SK-N-SH treated with all-trans-retinoic acid at 6 μM for 48 hours (cell line): Measurements from ENCODE around the gene LAMA2.

Experiments
- ATAC-seq: fragments of 200-7000 bp; cut with Tn5 transposase; 3 replicates; pipeline ENCODE4 v1.9.1; 2020; ENCODE audit warnings: mild to moderate bottlenecking, moderate library complexity
- ARNTL ChIP-seq: fragments of 450-650 bp; formaldehyde crosslinking; IDR thresholded peaks from 2 replicates; pipeline ENCODE4 v1.5.0; 2020; ENCODE audit warnings: low read depth, mild to moderate bottlenecking, moderate library complexity, borderline replicate concordance
- BACH2 ChIP-seq: fragments of 250-450 bp; sonication (Bioruptor Pico); IDR thresholded peaks from 2 replicates; pipeline ENCODE4 v1.9.0; 2021; ENCODE audit warnings: mild to moderate bottlenecking, borderline replicate concordance
- ESRRG ChIP-seq: fragments of 250-450 bp; sonication (Bioruptor Pico); IDR thresholded peaks from 2 replicates; pipeline ENCODE4 v1.6.1; 2021; ENCODE audit warnings: mild to moderate bottlenecking
- GLIS3 ChIP-seq: fragments of 250-450 bp; sonication (Bioruptor Pico); IDR thresholded peaks from 2 replicates; pipeline ENCODE4 v1.5.0; 2020; ENCODE audit warnings: mild to moderate bottlenecking, moderate library complexity
- ISL1 ChIP-seq: fragments of 250-450 bp; sonication (Bioruptor Pico); IDR thresholded peaks from 2 replicates; pipeline ENCODE4 v2.1.2; 2022; ENCODE audit warnings: mild to moderate bottlenecking, moderate library complexity
- OSR1 ChIP-seq: fragments of 250-450 bp; sonication (Bioruptor Pico); IDR thresholded peaks from 2 replicates; pipeline ENCODE4 v1.8.0; 2022; ENCODE audit warnings: moderate library complexity, mild to moderate bottlenecking, inconsistent platforms
- POU6F1 ChIP-seq: fragments of 250-450 bp; sonication (Bioruptor Pico); IDR thresholded peaks from 2 replicates; pipeline ENCODE4 v1.8.0; 2021; ENCODE audit warnings: low read depth, mild to moderate bottlenecking, moderate library complexity, borderline replicate concordance
- PPARA ChIP-seq: fragments of 250-450 bp; sonication (Bioruptor Pico); IDR thresholded peaks from 2 replicates; pipeline ENCODE4 v1.5.0; 2020; ENCODE audit warnings: mild to moderate bottlenecking, borderline replicate concordance
- RARB ChIP-seq: fragments of 250-450 bp; sonication (Bioruptor Pico); IDR thresholded peaks from 2 replicates; pipeline ENCODE4 v1.8.0; 2021; ENCODE audit warnings: mild to moderate bottlenecking, moderate library complexity
- TCF4 ChIP-seq: fragments of 250-450 bp; sonication (Bioruptor Pico); IDR thresholded peaks from 2 replicates; pipeline ENCODE4 v1.8.0; 2021; ENCODE audit warnings: mild to moderate bottlenecking, moderate library complexity, borderline replicate concordance
- TOX ChIP-seq: fragments of 250-450 bp; sonication (Bioruptor Pico); IDR thresholded peaks from 2 replicates; pipeline ENCODE4 v1.8.0; 2021; ENCODE audit warnings: mild to moderate bottlenecking, moderate library complexity, borderline replicate concordance
- ZC3H10 ChIP-seq: fragments of 250-450 bp; sonication (Bioruptor Pico); IDR thresholded peaks from 2 replicates; pipeline ENCODE4 v1.5.1; 2021; ENCODE audit warnings: mild to moderate bottlenecking, moderate library complexity
- ZFP3 ChIP-seq: fragments of 250-450 bp; sonication (Bioruptor Pico); IDR thresholded peaks from 2 replicates; pipeline ENCODE4 v1.5.0; 2020; ENCODE audit warnings: mild to moderate bottlenecking, moderate library complexity
- ZFP30 ChIP-seq: fragments of 450-650 bp; formaldehyde crosslinking; IDR thresholded peaks from 2 replicates; pipeline ENCODE4 v1.5.0; 2022; ENCODE audit warnings: mild to moderate bottlenecking, moderate library complexity
- ZNF565 ChIP-seq: fragments of 450-650 bp; formaldehyde crosslinking; conservative IDR thresholded peaks from 2 replicates; pipeline ENCODE4 v1.5.0; 2020; ENCODE audit warnings: low read depth, mild to moderate bottlenecking, moderate library complexity
- ZNF70 ChIP-seq: fragments of 450-650 bp; formaldehyde crosslinking; IDR thresholded peaks from 2 replicates; pipeline ENCODE4 v1.5.0; 2020; ENCODE audit warnings: mild to moderate bottlenecking, moderate library complexity
- ZNF8 ChIP-seq: fragments of 450-650 bp; formaldehyde crosslinking; IDR thresholded peaks from 2 replicates; pipeline ENCODE4 v1.5.0; 2020; ENCODE audit warnings: mild to moderate bottlenecking, moderate library complexity
- TF ChIP-seq, protein P1 (sequence below): fragments of 250-450 bp; sonication (Bioruptor Pico); IDR thresholded peaks from 2 replicates; pipeline ENCODE4 v1.5.1; 2021; ENCODE audit warnings: mild to moderate bottlenecking, moderate library complexity
- TF ChIP-seq, protein P2 (sequence below): fragments of 250-450 bp; sonication (Bioruptor Pico); IDR thresholded peaks from 2 replicates; pipeline ENCODE4 v1.8.0; 2020; ENCODE audit warnings: mild to moderate bottlenecking, moderate library complexity, borderline replicate concordance
- TF ChIP-seq, protein P3 (sequence below): fragments of 250-450 bp; sonication (Bioruptor Pico); IDR thresholded peaks from 2 replicates; pipeline ENCODE4 v1.5.1; 2020; ENCODE audit warnings: low read depth, mild to moderate bottlenecking, moderate library complexity

LAMA2 gene

GRCh38 chr6:129269891-129270290 lies 387.0 kb downstream of the LAMA2 start:
- no peak for TF ChIP-seq POU6F1 (CRISPR knock-in tag)
- TF ChIP-seq, protein P1, sequence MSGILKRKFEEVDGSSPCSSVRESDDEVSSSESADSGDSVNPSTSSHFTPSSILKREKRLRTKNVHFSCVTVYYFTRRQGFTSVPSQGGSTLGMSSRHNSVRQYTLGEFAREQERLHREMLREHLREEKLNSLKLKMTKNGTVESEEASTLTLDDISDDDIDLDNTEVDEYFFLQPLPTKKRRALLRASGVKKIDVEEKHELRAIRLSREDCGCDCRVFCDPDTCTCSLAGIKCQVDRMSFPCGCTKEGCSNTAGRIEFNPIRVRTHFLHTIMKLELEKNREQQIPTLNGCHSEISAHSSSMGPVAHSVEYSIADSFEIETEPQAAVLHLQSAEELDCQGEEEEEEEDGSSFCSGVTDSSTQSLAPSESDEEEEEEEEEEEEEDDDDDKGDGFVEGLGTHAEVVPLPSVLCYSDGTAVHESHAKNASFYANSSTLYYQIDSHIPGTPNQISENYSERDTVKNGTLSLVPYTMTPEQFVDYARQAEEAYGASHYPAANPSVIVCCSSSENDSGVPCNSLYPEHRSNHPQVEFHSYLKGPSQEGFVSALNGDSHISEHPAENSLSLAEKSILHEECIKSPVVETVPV, result no peak
- no peak for TF ChIP-seq TOX
- no peak for TF ChIP-seq ESRRG
- no peak for TF ChIP-seq ZC3H10 (CRISPR knock-in tag)
- TF ChIP-seq ZNF70 (CRISPR knock-in tag), result no peak
- TF ChIP-seq, protein P2, sequence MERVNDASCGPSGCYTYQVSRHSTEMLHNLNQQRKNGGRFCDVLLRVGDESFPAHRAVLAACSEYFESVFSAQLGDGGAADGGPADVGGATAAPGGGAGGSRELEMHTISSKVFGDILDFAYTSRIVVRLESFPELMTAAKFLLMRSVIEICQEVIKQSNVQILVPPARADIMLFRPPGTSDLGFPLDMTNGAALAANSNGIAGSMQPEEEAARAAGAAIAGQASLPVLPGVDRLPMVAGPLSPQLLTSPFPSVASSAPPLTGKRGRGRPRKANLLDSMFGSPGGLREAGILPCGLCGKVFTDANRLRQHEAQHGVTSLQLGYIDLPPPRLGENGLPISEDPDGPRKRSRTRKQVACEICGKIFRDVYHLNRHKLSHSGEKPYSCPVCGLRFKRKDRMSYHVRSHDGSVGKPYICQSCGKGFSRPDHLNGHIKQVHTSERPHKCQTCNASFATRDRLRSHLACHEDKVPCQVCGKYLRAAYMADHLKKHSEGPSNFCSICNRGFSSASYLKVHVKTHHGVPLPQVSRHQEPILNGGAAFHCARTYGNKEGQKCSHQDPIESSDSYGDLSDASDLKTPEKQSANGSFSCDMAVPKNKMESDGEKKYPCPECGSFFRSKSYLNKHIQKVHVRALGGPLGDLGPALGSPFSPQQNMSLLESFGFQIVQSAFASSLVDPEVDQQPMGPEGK (CRISPR knock-in tag), result no peak
- no peak for TF ChIP-seq RARB (CRISPR knock-in tag)
- no peak for TF ChIP-seq ZNF8 (CRISPR knock-in tag)
- no peak for TF ChIP-seq BACH2
- TF ChIP-seq, protein P3, sequence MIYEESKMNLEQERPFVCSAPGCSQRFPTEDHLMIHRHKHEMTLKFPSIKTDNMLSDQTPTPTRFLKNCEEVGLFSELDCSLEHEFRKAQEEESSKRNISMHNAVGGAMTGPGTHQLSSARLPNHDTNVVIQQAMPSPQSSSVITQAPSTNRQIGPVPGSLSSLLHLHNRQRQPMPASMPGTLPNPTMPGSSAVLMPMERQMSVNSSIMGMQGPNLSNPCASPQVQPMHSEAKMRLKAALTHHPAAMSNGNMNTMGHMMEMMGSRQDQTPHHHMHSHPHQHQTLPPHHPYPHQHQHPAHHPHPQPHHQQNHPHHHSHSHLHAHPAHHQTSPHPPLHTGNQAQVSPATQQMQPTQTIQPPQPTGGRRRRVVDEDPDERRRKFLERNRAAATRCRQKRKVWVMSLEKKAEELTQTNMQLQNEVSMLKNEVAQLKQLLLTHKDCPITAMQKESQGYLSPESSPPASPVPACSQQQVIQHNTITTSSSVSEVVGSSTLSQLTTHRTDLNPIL (CRISPR knock-in tag), result no peak
- no peak for TF ChIP-seq OSR1 (CRISPR knock-in tag)
- TF ChIP-seq TCF4 (CRISPR knock-in tag), result no peak
- TF ChIP-seq PPARA (CRISPR knock-in tag), result no peak
- no peak for TF ChIP-seq ISL1 (CRISPR knock-in tag)
- TF ChIP-seq ZFP3, result no peak
- TF ChIP-seq GLIS3 (CRISPR knock-in tag), result no peak
- TF ChIP-seq ARNTL (CRISPR knock-in tag), result no peak
- no peak for TF ChIP-seq ZFP30 (CRISPR knock-in tag)
- ATAC-seq, result no peak

- ATAC-seq, result no peak
- no peak for TF ChIP-seq RARB (CRISPR knock-in tag)
- TF ChIP-seq, protein P3 (CRISPR knock-in tag), result no peak
- TF ChIP-seq, protein P2 (CRISPR knock-in tag), result no peak
- TF ChIP-seq TOX, result no peak
- TF ChIP-seq, protein P1, result no peak
- TF ChIP-seq ISL1 (CRISPR knock-in tag), result no peak
- TF ChIP-seq ZC3H10 (CRISPR knock-in tag), result no peak
- TF ChIP-seq ZNF70 (CRISPR knock-in tag), result no peak
- no peak for TF ChIP-seq ESRRG
- no peak for TF ChIP-seq ZNF565 (CRISPR knock-in tag)
- TF ChIP-seq ZNF8 (CRISPR knock-in tag), result no peak
- no peak for TF ChIP-seq ARNTL (CRISPR knock-in tag)
These were observed 387.5 kb downstream of the LAMA2 start for GRCh38 chr6:129270450-129270849.
